CD4-positive, alpha-beta T cell (primary cell): ENCODE results near the gene RILPL1. TPM values are rescaled to one million over a fixed set of nuclear protein-coding genes. Genes with fewer than 3 reads are reported as not detected.

Source experiments
- ATAC-seq: fragments of 200-7000 bp; cut with Tn5 transposase; one replicate; pipeline ENCODE4 v1.10.0; 2022; ENCODE audit warnings: mild to moderate bottlenecking; ENCODE audit not compliant: poor library complexity
- CTCF ChIA-PET: fragments of 350-600 bp; sonication (Branson Sonifier 250); formaldehyde crosslinking; loops from one replicate; lab custom pipeline; 2021; ENCODE audit warnings: antibody characterized with exemption, inconsistent platforms; lab: Charles Lee
- POLR2A ChIA-PET: fragments of 350-600 bp; sonication (Branson Sonifier 250); formaldehyde crosslinking; loops from one replicate; lab custom pipeline; 2021; ENCODE audit warnings: antibody characterized with exemption, inconsistent platforms; lab: Charles Lee
- DNase-seq, 14 experiments: peaks; one replicate each; pipeline ENCODE4 v3.0.0-alpha.2; 2013 to 2020; ENCODE audit warnings: mixed read lengths in 2 of 14
- H3K27ac ChIP-seq, 2 donors: one replicate each; pipeline versions ENCODE4 v1.5.1 to v1.7.0; 2013; ENCODE audit warnings: low read length in 2 of 2, low read depth in 1 of 2, mild to moderate bottlenecking in 1 of 2
- H3K27me3 ChIP-seq, 2 experiments: 1 replicate in 1 of 2; 2 replicates in 1 of 2; pipeline versions ENCODE4 v1.6.1 to v1.7.0; 2013; ENCODE audit warnings: low read length in 2 of 2, control low read depth in 1 of 2, mild to moderate bottlenecking in 1 of 2, moderate library complexity in 1 of 2; ENCODE audit not compliant: insufficient read depth in 2 of 2, control insufficient read depth in 1 of 2
- H3K36me3 ChIP-seq: one replicate; pipeline ENCODE4 v1.6.1; 2013; ENCODE audit warnings: low read length, control low read depth; ENCODE audit not compliant: insufficient read depth
- H3K4me1 ChIP-seq: one replicate; pipeline ENCODE4 v1.6.1; 2013; ENCODE audit warnings: low read length, control low read depth; ENCODE audit not compliant: insufficient read depth
- H3K4me3 ChIP-seq: one replicate; pipeline ENCODE4 v1.5.1; 2013; ENCODE audit warnings: mild to moderate bottlenecking, low read length, moderate library complexity
- H3K9me3 ChIP-seq, 2 experiments: 1 replicate in 1 of 2; 2 replicates in 1 of 2; pipeline versions ENCODE4 v1.6.1 to v1.7.0; 2013; ENCODE audit warnings: low read length in 2 of 2, mild to moderate bottlenecking in 2 of 2, control low read depth in 1 of 2, moderate library complexity in 1 of 2; ENCODE audit not compliant: control insufficient read depth in 1 of 2, insufficient read depth in 1 of 2
- H3K27ac Mint-ChIP-seq: one replicate; pipeline ENCODE4 v1.8.0; 2020; ENCODE audit warnings: mixed read lengths
- H3K27me3 Mint-ChIP-seq: one replicate; pipeline ENCODE4 v1.8.0; 2021; ENCODE audit warnings: mixed read lengths
- H3K36me3 Mint-ChIP-seq: one replicate; pipeline ENCODE4 v1.8.0; 2021; ENCODE audit warnings: low read depth, mixed read lengths
- H3K4me1 Mint-ChIP-seq: one replicate; pipeline ENCODE4 v1.8.0; 2021; ENCODE audit warnings: low read depth, mixed read lengths
- H3K4me3 Mint-ChIP-seq: one replicate; pipeline ENCODE4 v1.8.0; 2020; ENCODE audit warnings: mild to moderate bottlenecking, mixed read lengths
- H3K9me3 Mint-ChIP-seq: one replicate; pipeline ENCODE4 v1.8.0; 2020; ENCODE audit warnings: mixed read lengths
- CTCF ChIP-seq: fragments of 200-600 bp; IDR thresholded peaks from one replicate; pipeline ENCODE4 v1.8.0; 2022; ENCODE audit warnings: antibody characterized with exemption, mild to moderate bottlenecking
- intact Hi-C, 2 experiments: fragments of 100-400 bp; cut with DNase I in 1 of 2; cut with micrococcal nuclease in 1 of 2; formaldehyde crosslinking; loops; one replicate each; pipeline versions ENCODE4 v1.15.1 to v1.9.0; 2023 to 2025; cut with DNase I, micrococcal nuclease
- total RNA-seq, 174 experiments: library from RNA in 2 of 174; stranded (reverse) in 2 of 174; gene quantifications; one replicate each; pipeline ENCODE4 v1.2.3 and lab custom pipeline; 2021 to 2026

The RILPL1 gene
- total RNA-seq, 2 experiments from 2014 or later = 3.3 to 3.4 TPM

GRCh38 chr12:123502163-123502704, 31.3 kb downstream of the RILPL1 start:
- Histone ChIP-seq H3K36me3 (no peaks in the 10 kb centered on the region), H3K27ac (no peak overlapping the region), H3K9me3 (no peaks in the 10 kb centered on the region), H3K4me1 (no peaks in the 10 kb centered on the region), H3K4me3 (no peak overlapping the region), H3K27me3 (no peaks in the 10 kb centered on the region)
- no peak for ATAC-seq
- ChIA-PET CTCF (no interaction called here), POLR2A (no interaction called here)
- no peak for TF ChIP-seq CTCF
- Mint-ChIP-seq H3K4me3 (no peak overlapping the region), H3K27ac (no peak overlapping the region), H3K4me1 (no peaks in the 10 kb centered on the region), H3K9me3 (no peaks in the 10 kb centered on the region), H3K27me3 (no peaks in the 10 kb centered on the region), H3K36me3 (no peaks in the 10 kb centered on the region)
- intact Hi-C loops = no loop called here
- no peak for DNase-seq

GRCh38 chr12:123499332-123499731, 34.2 kb downstream of the RILPL1 start:
- no peaks in the 10 kb centered on the region for H3K9me3 ChIP-seq
- no peak for TF ChIP-seq CTCF
- CTCF ChIA-PET = no interaction called here
- no peaks in the 10 kb centered on the region for H3K36me3 Mint-ChIP-seq
- no peak for DNase-seq
- intact Hi-C loops = no loop called here
- H3K27ac ChIP-seq = no peak overlapping the region
- no peak overlapping the region for H3K27ac Mint-ChIP-seq
- no peaks in the 10 kb centered on the region for H3K9me3 Mint-ChIP-seq
- POLR2A ChIA-PET = no interaction called here
- H3K4me1 ChIP-seq = no peaks in the 10 kb centered on the region
- H3K27me3 ChIP-seq = no peaks in the 10 kb centered on the region
- no peaks in the 10 kb centered on the region for H3K4me1 Mint-ChIP-seq
- H3K4me3 ChIP-seq = no peak overlapping the region
- H3K4me3 Mint-ChIP-seq = no peak overlapping the region
- H3K27me3 Mint-ChIP-seq = no peaks in the 10 kb centered on the region
- peaks cover 2% of the 10 kb centered on the region for H3K36me3 ChIP-seq
- no peak for ATAC-seq

- no peak overlapping the region for H3K27ac ChIP-seq
- Mint-ChIP-seq H3K27ac (no peak overlapping the region), H3K27me3 (no peaks in the 10 kb centered on the region), H3K36me3 (no peaks in the 10 kb centered on the region), H3K9me3 (no peaks in the 10 kb centered on the region), H3K4me3 (no peak overlapping the region), H3K4me1 (no peaks in the 10 kb centered on the region)
- H3K36me3 ChIP-seq = peaks cover 2% of the 10 kb centered on the region
- CTCF ChIA-PET = no interaction called here
- H3K27me3 ChIP-seq = no peaks in the 10 kb centered on the region
- DNase-seq (no peak), ATAC-seq (no peak)
- POLR2A ChIA-PET = interaction anchor here (1.1 kb wide), 1 partner anchor 41 kb away, joined by 3 read pairs; the partner anchor contains the start of gene SNRNP35
- intact Hi-C loops = no loop called here
- no peaks in the 10 kb centered on the region for H3K4me1 ChIP-seq
- H3K4me3 ChIP-seq = no peak overlapping the region
- TF ChIP-seq CTCF = no peak
- no peaks in the 10 kb centered on the region for H3K9me3 ChIP-seq
Measured at GRCh38 chr12:123498126-123498825, 35.2 kb downstream of the RILPL1 start.
